Measurements from ENCODE around the gene EPN2. TPM values are rescaled to one million over a fixed set of nuclear protein-coding genes. Genes with fewer than 3 reads are reported as not detected.
"Not testable (repeated sequence)": the region's sequence is repeated elsewhere in the genome, so short reads cannot be mapped to it uniquely, and the experiment has no call there.

Gene EPN2
- total RNA-seq (2013), result 0.87 TPM
- under 1 TPM in 1 of 3 donors, not detected in 2; 0.93 TPM for polyA plus RNA-seq
- 0.96 and 1.2 TPM in 2 replicates for polyA minus RNA-seq
- 0.34 to 6.8 (median 2.3) reads per million in 11 experiments for total RNA-seq

- Histone ChIP-seq H3K4me1 (ENCODE audit: control insufficient read depth in 1 of 2, insufficient read depth in 2 of 2, low read length in 2 of 2) (peaks cover 10 to 12% of the 10 kb centered on the region in 2 donors), H3K27me3 (ENCODE audit: control insufficient read depth in 2 of 2, insufficient read depth in 2 of 2, low read length in 2 of 2) (peaks cover 20 to 33% of the 10 kb centered on the region in 2 donors), H3K9ac (ENCODE audit: insufficient read depth, low read length, poor library complexity, severe bottlenecking) (peak within 1 kb of the TSS; percentile 70), H3K9me3 (replicated peaks in 1 of 2; ENCODE audit: control insufficient read depth in 1 of 2, insufficient read depth in 1 of 2, low read length in 2 of 2) (peaks cover 0 to 10% of the 10 kb centered on the region in 2 donors), H3K4me3 (replicated peaks in 1 of 3; ENCODE audit: low read depth in 2 of 3, low read length in 3 of 3) (peak within 1 kb of the TSS; percentile 51 to 81 (median 72)), H3K4me2 (replicated peaks; ENCODE audit: extremely low read depth, low read length, poor library complexity, severe bottlenecking) (peak within 1 kb of the TSS; percentile 95), H2AFZ (ENCODE audit: insufficient read depth, low read depth, low read length, poor library complexity, severe bottlenecking) (peak within 1 kb of the TSS; percentile 87)
- peaks cover 23 to 43% (median 24%) of the 10 kb centered on the region in 3 donors for H3K27me3 Mint-ChIP-seq (ENCODE audit: low read depth in 3 of 3)
- peak within 1 kb of the TSS; percentile 83 to 93 for H3K4me3 Mint-ChIP-seq
- H3K27ac ChIP-seq (ENCODE audit: low read depth in 1 of 2, low read length in 2 of 2); H3K27ac Mint-ChIP-seq; H4K20me1 ChIP-seq (ENCODE audit: insufficient read depth, low read length); H3K36me3 Mint-ChIP-seq; H3K9me3 Mint-ChIP-seq; H3K79me2 ChIP-seq (ENCODE audit: insufficient read depth, low read length); H3K4me1 Mint-ChIP-seq; intact Hi-C loops (cut with micrococcal nuclease); H3K36me3 ChIP-seq (replicated peaks in 1 of 2; ENCODE audit: control insufficient read depth in 1 of 2, insufficient read depth in 2 of 2, low read length in 2 of 2): not testable (repeated sequence)
- DNase-seq, result peak in 2 of 3 donors; percentile 9 to 23
- 0% methylated on average over 9 of the region's 31 CpGs for WGBS (ENCODE audit: insufficient coverage)
These were observed at the start of gene EPN2 for GRCh38 chr17:19237139-19237388. Gene EPN2, plus strand, starts transcription at chr17:19237366. Its CDS starts 45,754 bp downstream, at chr17:19283120.

GRCh38 chr17:19187883-19188869 lies 49.0 kb upstream of the EPN2 start:
- H3K4me3 ChIP-seq (replicated peaks in 1 of 3; ENCODE audit: low read depth in 2 of 3, low read length in 3 of 3); H3K79me2 ChIP-seq (ENCODE audit: insufficient read depth, low read length); H3K27ac Mint-ChIP-seq; H3K9me3 Mint-ChIP-seq; H3K36me3 Mint-ChIP-seq; H4K20me1 ChIP-seq (ENCODE audit: insufficient read depth, low read length); H3K4me2 ChIP-seq (replicated peaks; ENCODE audit: extremely low read depth, low read length, poor library complexity, severe bottlenecking); intact Hi-C loops (cut with micrococcal nuclease); H3K4me1 Mint-ChIP-seq; DNase-seq; H3K4me1 ChIP-seq (ENCODE audit: control insufficient read depth in 1 of 2, insufficient read depth in 2 of 2, low read length in 2 of 2); H3K27me3 ChIP-seq (ENCODE audit: control insufficient read depth in 2 of 2, insufficient read depth in 2 of 2, low read length in 2 of 2); H3K27me3 Mint-ChIP-seq (ENCODE audit: low read depth in 3 of 3); H3K9me3 ChIP-seq (replicated peaks in 1 of 2; ENCODE audit: control insufficient read depth in 1 of 2, insufficient read depth in 1 of 2, low read length in 2 of 2); H3K4me3 Mint-ChIP-seq; H3K27ac ChIP-seq (ENCODE audit: low read depth in 1 of 2, low read length in 2 of 2); H3K36me3 ChIP-seq (replicated peaks in 1 of 2; ENCODE audit: control insufficient read depth in 1 of 2, insufficient read depth in 2 of 2, low read length in 2 of 2); H2AFZ ChIP-seq (ENCODE audit: insufficient read depth, low read depth, low read length, poor library complexity, severe bottlenecking); H3K9ac ChIP-seq (ENCODE audit: insufficient read depth, low read length, poor library complexity, severe bottlenecking): not testable (repeated sequence)
- WGBS (ENCODE audit: insufficient coverage), result no CpG with 5 or more reads among the region's 62 CpGs

- H2AFZ ChIP-seq (ENCODE audit: insufficient read depth, low read depth, low read length, poor library complexity, severe bottlenecking); DNase-seq; H3K36me3 Mint-ChIP-seq; intact Hi-C loops (cut with micrococcal nuclease); H3K79me2 ChIP-seq (ENCODE audit: insufficient read depth, low read length); H3K9me3 ChIP-seq (replicated peaks in 1 of 2; ENCODE audit: control insufficient read depth in 1 of 2, insufficient read depth in 1 of 2, low read length in 2 of 2); H3K4me2 ChIP-seq (replicated peaks; ENCODE audit: extremely low read depth, low read length, poor library complexity, severe bottlenecking); H3K9ac ChIP-seq (ENCODE audit: insufficient read depth, low read length, poor library complexity, severe bottlenecking); H3K4me1 Mint-ChIP-seq; H3K9me3 Mint-ChIP-seq; H3K27ac ChIP-seq (ENCODE audit: low read depth in 1 of 2, low read length in 2 of 2); H3K4me3 Mint-ChIP-seq; H3K4me1 ChIP-seq (ENCODE audit: control insufficient read depth in 1 of 2, insufficient read depth in 2 of 2, low read length in 2 of 2); H3K36me3 ChIP-seq (replicated peaks in 1 of 2; ENCODE audit: control insufficient read depth in 1 of 2, insufficient read depth in 2 of 2, low read length in 2 of 2); H3K27me3 Mint-ChIP-seq (ENCODE audit: low read depth in 3 of 3); H4K20me1 ChIP-seq (ENCODE audit: insufficient read depth, low read length); H3K4me3 ChIP-seq (replicated peaks in 1 of 3; ENCODE audit: low read depth in 2 of 3, low read length in 3 of 3); H3K27me3 ChIP-seq (ENCODE audit: control insufficient read depth in 2 of 2, insufficient read depth in 2 of 2, low read length in 2 of 2); H3K27ac Mint-ChIP-seq: not testable (repeated sequence)
- WGBS (ENCODE audit: insufficient coverage), result no CpG with 5 or more reads among the region's 39 CpGs
These were observed 48.1 kb upstream of the EPN2 start for GRCh38 chr17:19188870-19189708.

- H4K20me1 ChIP-seq (ENCODE audit: insufficient read depth, low read length); H3K4me1 Mint-ChIP-seq; H3K27me3 Mint-ChIP-seq (ENCODE audit: low read depth in 3 of 3); H3K27me3 ChIP-seq (ENCODE audit: control insufficient read depth in 2 of 2, insufficient read depth in 2 of 2, low read length in 2 of 2); intact Hi-C loops (cut with micrococcal nuclease); H3K36me3 Mint-ChIP-seq; H3K79me2 ChIP-seq (ENCODE audit: insufficient read depth, low read length); H3K27ac ChIP-seq (ENCODE audit: low read depth in 1 of 2, low read length in 2 of 2); H3K36me3 ChIP-seq (replicated peaks in 1 of 2; ENCODE audit: control insufficient read depth in 1 of 2, insufficient read depth in 2 of 2, low read length in 2 of 2); H3K9me3 ChIP-seq (replicated peaks in 1 of 2; ENCODE audit: control insufficient read depth in 1 of 2, insufficient read depth in 1 of 2, low read length in 2 of 2); H3K9me3 Mint-ChIP-seq; H3K4me3 ChIP-seq (replicated peaks in 1 of 3; ENCODE audit: low read depth in 2 of 3, low read length in 3 of 3); H3K27ac Mint-ChIP-seq; DNase-seq; H3K9ac ChIP-seq (ENCODE audit: insufficient read depth, low read length, poor library complexity, severe bottlenecking); H3K4me2 ChIP-seq (replicated peaks; ENCODE audit: extremely low read depth, low read length, poor library complexity, severe bottlenecking); H3K4me3 Mint-ChIP-seq; H2AFZ ChIP-seq (ENCODE audit: insufficient read depth, low read depth, low read length, poor library complexity, severe bottlenecking); H3K4me1 ChIP-seq (ENCODE audit: control insufficient read depth in 1 of 2, insufficient read depth in 2 of 2, low read length in 2 of 2): not testable (repeated sequence)
- whole genome bisulfite sequencing (ENCODE audit: insufficient coverage), result no CpG with 5 or more reads among the region's 36 CpGs
These were observed 47.3 kb upstream of the EPN2 start for GRCh38 chr17:19189781-19190405.

Measured in CD14-positive monocyte (primary cell).